IMR-90 (cell line): ENCODE results near the gene FUCA2.

ENCODE experiments used
- BHLHE40 ChIP-seq: fragments of 150-350 bp; IDR thresholded peaks from 2 replicates; pipeline ENCODE4 v1.6.1; 2016; ENCODE audit warnings: mild to moderate bottlenecking, low read depth, low read length
- CEBPB ChIP-seq: IDR thresholded peaks from 2 replicates; pipeline ENCODE4 v1.6.1; 2012; ENCODE audit warnings: low read depth, low read length, improper control_type of control experiment
- CHD1 ChIP-seq: IDR thresholded peaks from 2 replicates; pipeline ENCODE4 v1.6.1; 2012; ENCODE audit warnings: low read depth, low read length, improper control_type of control experiment
- CTCF ChIP-seq: conservative IDR thresholded peaks from 2 replicates; pipeline ENCODE4 v1.5.1; 2012; ENCODE audit warnings: mild to moderate bottlenecking, low read depth, low read length, improper control_type of control experiment
- MAFK ChIP-seq: IDR thresholded peaks from 2 replicates; pipeline ENCODE4 v1.6.1; 2012; ENCODE audit warnings: low read depth, low read length, improper control_type of control experiment
- MAZ ChIP-seq: IDR thresholded peaks from 2 replicates; pipeline ENCODE4 v1.6.1; 2012; ENCODE audit warnings: low read depth, mild to moderate bottlenecking, low read length, improper control_type of control experiment, moderate library complexity, borderline replicate concordance
- MXI1 ChIP-seq: IDR thresholded peaks from 2 replicates; pipeline ENCODE4 v1.6.1; 2012; ENCODE audit warnings: low read depth, mild to moderate bottlenecking, low read length, moderate library complexity, borderline replicate concordance
- POLR2A ChIP-seq: IDR thresholded peaks from 2 replicates; pipeline ENCODE4 v1.6.1; 2012; ENCODE audit warnings: mild to moderate bottlenecking, low read depth, low read length
- RAD21 ChIP-seq: IDR thresholded peaks from 2 replicates; pipeline ENCODE4 v1.6.1; 2012; ENCODE audit warnings: low read length, improper control_type of control experiment
- RCOR1 ChIP-seq: IDR thresholded peaks from 2 replicates; pipeline ENCODE4 v1.6.1; 2012; ENCODE audit warnings: mild to moderate bottlenecking, low read length, improper control_type of control experiment; ENCODE audit not compliant: insufficient replicate concordance
- RFX5 ChIP-seq: IDR thresholded peaks from 2 replicates; pipeline ENCODE4 v1.8.0; 2012; ENCODE audit warnings: low read depth, mild to moderate bottlenecking, low read length, moderate library complexity
- SMC3 ChIP-seq: fragments of 150-350 bp; IDR thresholded peaks from 2 replicates; pipeline ENCODE4 v1.6.1; 2016; ENCODE audit warnings: low read depth, mild to moderate bottlenecking, antibody characterized with exemption, low read length, moderate library complexity
- TF ChIP-seq, protein P1 (sequence below): fragments of 150-350 bp; IDR thresholded peaks from 2 replicates; pipeline ENCODE4 v1.6.1; 2017; ENCODE audit warnings: mild to moderate bottlenecking, antibody characterized with exemption, low read length, low read depth

- TF ChIP-seq POLR2A (no peak), CEBPB (peak; percentile 77), RFX5 (no peak), CTCF (no peak), RAD21 (no peak), MAZ (no peak), RCOR1 (no peak), CHD1 (no peak), BHLHE40 (no peak), SMC3 (no peak), MAFK (no peak), MXI1 (no peak)
- TF ChIP-seq, protein P1, sequence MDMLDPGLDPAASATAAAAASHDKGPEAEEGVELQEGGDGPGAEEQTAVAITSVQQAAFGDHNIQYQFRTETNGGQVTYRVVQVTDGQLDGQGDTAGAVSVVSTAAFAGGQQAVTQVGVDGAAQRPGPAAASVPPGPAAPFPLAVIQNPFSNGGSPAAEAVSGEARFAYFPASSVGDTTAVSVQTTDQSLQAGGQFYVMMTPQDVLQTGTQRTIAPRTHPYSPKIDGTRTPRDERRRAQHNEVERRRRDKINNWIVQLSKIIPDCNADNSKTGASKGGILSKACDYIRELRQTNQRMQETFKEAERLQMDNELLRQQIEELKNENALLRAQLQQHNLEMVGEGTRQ = no peak
Measured at GRCh38 chr6:143504369-143504768, 7.2 kb downstream of the FUCA2 start.
